KOPT-K1 (cell line): ENCODE data around the gene PPM1E.

Experiments used
- H3K27ac ChIP-seq: fragments of 200-600 bp; sonication (generic); 2 replicates; pipeline ENCODE4 v1.5.1; 2016; ENCODE audit warnings: antibody characterized with exemption, mild to moderate bottlenecking, low read depth, low read length; ENCODE audit not compliant: poor library complexity, severe bottlenecking
- H3K36me3 ChIP-seq: fragments of 200-600 bp; sonication (generic); 2 replicates; pipeline ENCODE4 v1.5.1; 2017; ENCODE audit warnings: antibody characterized with exemption, mild to moderate bottlenecking, low read length, moderate library complexity; ENCODE audit not compliant: insufficient read depth
- H3K9me3 ChIP-seq: fragments of 200-600 bp; sonication (generic); 2 replicates; pipeline ENCODE4 v1.5.1; 2017; ENCODE audit warnings: antibody characterized with exemption, low read length, mild to moderate bottlenecking; ENCODE audit not compliant: insufficient read depth, poor library complexity, severe bottlenecking

The PPM1E gene

DNA sequence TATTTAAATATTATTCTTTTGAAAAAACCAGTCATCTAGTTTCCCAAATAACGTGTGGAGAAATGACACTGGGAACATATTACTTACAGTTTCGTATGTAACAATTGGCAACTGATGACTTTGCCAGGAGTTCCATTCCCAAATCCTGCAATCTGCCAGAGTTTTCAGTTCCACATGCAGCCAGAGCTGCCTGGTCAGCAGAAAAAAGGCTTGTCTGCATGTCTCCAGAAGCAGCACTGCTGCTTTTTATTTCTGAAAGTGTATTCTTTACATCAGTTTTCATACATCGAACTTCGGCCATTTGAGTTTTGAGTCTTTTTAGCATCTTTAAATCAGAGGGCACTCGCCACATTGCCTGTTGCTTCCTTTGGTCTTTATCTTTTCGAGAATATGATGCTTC lies 272.7 kb downstream of the PPM1E start:
- H3K36me3 ChIP-seq: peaks cover 100% of the 10 kb centered on the region
- H3K9me3 ChIP-seq: no peaks in the 10 kb centered on the region
- H3K27ac ChIP-seq: no peak overlapping the region

DNA sequence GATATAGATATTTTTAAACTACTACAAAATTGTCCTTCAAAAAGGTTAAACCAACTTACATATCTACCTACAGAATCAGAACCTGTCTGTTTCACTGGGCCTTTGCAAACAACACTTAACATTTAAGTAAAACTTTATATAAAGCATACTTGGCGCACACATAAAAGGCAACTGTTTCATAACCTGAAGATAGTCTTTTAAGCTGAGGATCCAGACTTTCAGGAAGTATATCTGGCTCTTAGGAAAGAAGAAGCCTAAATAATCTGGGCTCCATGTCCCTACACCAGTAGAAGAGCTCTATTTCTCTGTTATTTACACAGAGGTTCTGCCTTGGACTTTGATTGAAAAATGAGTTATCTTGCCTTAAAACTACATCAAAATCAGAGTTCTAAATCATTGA lies 275.2 kb downstream of the PPM1E start:
- peaks cover 100% of the 10 kb centered on the region for H3K36me3 ChIP-seq
- no peaks in the 10 kb centered on the region for H3K9me3 ChIP-seq
- H3K27ac ChIP-seq: no peak overlapping the region
